ENCODE data around the gene ANP32E. TPM values are rescaled to one million over a fixed set of nuclear protein-coding genes. Genes with fewer than 3 reads are reported as not detected.

The ANP32E gene
- total and polyA plus RNA-seq, 2 of the 13 experiments (the other 11 are each of a cell fraction or from before 2014, with no cell fraction given), result 10.3 to 53.0 TPM

DNA sequence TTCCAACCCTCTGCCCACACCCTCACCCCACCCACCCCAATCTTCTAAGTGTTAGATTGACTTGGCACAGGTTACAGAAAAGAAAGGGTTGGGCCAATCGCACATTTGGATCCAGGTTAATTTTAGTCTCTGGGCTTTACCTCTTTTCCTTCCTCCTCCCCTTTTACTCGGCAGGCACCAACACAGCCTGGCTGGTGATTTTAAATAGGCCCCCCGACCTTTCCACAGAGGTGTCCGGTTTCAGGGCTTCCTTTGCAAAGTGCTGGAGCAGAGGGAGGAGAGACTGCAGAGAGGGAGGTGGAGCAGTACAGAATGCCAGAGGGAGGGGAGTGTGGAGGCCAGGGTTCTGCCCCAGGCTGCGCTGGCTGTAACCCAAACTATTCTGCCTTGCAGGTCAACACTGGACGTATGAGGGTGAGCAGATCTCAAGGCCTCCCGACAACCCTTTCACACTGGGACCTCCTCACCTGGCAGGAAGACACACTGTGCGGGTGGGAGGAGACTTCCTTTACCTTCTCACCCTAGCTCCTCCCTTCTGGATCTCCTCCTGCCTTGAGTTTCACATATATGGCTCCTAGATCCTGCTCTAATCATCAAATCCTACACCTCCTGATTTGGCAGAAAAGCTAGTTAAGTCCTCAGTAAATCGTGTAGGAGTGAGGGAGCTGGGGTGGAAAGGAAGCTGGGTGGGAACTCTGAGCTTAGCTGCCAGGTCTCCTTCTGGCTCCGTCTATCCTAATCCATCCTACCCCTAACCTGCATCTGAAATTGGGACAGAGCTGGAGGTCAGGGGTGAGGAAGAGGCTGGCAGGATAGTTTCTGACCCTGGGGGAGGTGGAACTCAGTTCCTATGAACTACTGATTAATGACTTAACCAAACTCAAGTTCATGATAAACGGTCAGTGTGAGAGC lies 24.1 kb upstream of the ANP32E start (continued):
- TF ChIP-seq, protein P1, sequence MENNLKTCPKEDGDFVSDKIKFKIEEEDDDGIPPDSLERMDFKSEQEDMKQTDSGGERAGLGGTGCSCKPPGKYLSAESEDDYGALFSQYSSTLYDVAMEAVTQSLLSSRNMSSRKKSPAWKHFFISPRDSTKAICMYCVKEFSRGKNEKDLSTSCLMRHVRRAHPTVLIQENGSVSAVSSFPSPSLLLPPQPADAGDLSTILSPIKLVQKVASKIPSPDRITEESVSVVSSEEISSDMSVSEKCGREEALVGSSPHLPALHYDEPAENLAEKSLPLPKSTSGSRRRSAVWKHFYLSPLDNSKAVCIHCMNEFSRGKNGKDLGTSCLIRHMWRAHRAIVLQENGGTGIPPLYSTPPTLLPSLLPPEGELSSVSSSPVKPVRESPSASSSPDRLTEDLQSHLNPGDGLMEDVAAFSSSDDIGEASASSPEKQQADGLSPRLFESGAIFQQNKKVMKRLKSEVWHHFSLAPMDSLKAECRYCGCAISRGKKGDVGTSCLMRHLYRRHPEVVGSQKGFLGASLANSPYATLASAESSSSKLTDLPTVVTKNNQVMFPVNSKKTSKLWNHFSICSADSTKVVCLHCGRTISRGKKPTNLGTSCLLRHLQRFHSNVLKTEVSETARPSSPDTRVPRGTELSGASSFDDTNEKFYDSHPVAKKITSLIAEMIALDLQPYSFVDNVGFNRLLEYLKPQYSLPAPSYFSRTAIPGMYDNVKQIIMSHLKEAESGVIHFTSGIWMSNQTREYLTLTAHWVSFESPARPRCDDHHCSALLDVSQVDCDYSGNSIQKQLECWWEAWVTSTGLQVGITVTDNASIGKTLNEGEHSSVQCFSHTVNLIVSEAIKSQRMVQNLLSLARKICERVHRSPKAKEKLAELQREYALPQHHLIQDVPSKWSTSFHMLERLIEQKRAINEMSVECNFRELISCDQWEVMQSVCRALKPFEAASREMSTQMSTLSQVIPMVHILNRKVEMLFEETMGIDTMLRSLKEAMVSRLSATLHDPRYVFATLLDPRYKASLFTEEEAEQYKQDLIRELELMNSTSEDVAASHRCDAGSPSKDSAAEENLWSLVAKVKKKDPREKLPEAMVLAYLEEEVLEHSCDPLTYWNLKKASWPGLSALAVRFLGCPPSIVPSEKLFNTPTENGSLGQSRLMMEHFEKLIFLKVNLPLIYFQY (CRISPR knock-in tag; IDR thresholded peaks at IDR 0.05; ENCODE audit: borderline replicate concordance), result no peak
- no peak for TF ChIP-seq HMGXB4 (CRISPR knock-in tag; IDR thresholded peaks at IDR 0.05; ENCODE audit: borderline replicate concordance in 1 of 2, low read depth in 1 of 2)
- no peak for TF ChIP-seq ADNP (CRISPR knock-in tag; IDR thresholded peaks at IDR 0.05)
- TF ChIP-seq CHD4 (IDR thresholded peaks at IDR 0.05; ENCODE audit: borderline replicate concordance, low read length), result no peak
- TF ChIP-seq, protein P2, sequence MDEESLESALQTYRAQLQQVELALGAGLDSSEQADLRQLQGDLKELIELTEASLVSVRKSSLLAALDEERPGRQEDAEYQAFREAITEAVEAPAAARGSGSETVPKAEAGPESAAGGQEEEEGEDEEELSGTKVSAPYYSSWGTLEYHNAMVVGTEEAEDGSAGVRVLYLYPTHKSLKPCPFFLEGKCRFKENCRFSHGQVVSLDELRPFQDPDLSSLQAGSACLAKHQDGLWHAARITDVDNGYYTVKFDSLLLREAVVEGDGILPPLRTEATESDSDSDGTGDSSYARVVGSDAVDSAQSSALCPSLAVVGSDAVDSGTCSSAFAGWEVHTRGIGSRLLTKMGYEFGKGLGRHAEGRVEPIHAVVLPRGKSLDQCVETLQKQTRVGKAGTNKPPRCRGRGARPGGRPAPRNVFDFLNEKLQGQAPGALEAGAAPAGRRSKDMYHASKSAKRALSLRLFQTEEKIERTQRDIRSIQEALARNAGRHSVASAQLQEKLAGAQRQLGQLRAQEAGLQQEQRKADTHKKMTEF (CRISPR knock-in tag; IDR thresholded peaks at IDR 0.05), result peak; percentile 27; the same call in 1 of the 2 replicates
- TF ChIP-seq SAP130 (CRISPR knock-in tag; IDR thresholded peaks at IDR 0.05; ENCODE audit: low read depth), result peak; percentile 59; the same call in 1 of the 2 replicates
- TF ChIP-seq RXRB (CRISPR knock-in tag; IDR thresholded peaks at IDR 0.05; ENCODE audit: borderline replicate concordance), result no peak
- no peak for TF ChIP-seq ZNF776 (CRISPR knock-in tag; IDR thresholded peaks at IDR 0.05)
- TF ChIP-seq, protein P3, sequence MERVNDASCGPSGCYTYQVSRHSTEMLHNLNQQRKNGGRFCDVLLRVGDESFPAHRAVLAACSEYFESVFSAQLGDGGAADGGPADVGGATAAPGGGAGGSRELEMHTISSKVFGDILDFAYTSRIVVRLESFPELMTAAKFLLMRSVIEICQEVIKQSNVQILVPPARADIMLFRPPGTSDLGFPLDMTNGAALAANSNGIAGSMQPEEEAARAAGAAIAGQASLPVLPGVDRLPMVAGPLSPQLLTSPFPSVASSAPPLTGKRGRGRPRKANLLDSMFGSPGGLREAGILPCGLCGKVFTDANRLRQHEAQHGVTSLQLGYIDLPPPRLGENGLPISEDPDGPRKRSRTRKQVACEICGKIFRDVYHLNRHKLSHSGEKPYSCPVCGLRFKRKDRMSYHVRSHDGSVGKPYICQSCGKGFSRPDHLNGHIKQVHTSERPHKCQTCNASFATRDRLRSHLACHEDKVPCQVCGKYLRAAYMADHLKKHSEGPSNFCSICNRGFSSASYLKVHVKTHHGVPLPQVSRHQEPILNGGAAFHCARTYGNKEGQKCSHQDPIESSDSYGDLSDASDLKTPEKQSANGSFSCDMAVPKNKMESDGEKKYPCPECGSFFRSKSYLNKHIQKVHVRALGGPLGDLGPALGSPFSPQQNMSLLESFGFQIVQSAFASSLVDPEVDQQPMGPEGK (CRISPR knock-in tag; IDR thresholded peaks at IDR 0.05), result peak; percentile 61
- TF ChIP-seq TARDBP (CRISPR knock-in tag; IDR thresholded peaks at IDR 0.05), result 0 out of 2 replicates have a peak, but pooled peaks have one; percentile 20
- TF ChIP-seq, protein P4, sequence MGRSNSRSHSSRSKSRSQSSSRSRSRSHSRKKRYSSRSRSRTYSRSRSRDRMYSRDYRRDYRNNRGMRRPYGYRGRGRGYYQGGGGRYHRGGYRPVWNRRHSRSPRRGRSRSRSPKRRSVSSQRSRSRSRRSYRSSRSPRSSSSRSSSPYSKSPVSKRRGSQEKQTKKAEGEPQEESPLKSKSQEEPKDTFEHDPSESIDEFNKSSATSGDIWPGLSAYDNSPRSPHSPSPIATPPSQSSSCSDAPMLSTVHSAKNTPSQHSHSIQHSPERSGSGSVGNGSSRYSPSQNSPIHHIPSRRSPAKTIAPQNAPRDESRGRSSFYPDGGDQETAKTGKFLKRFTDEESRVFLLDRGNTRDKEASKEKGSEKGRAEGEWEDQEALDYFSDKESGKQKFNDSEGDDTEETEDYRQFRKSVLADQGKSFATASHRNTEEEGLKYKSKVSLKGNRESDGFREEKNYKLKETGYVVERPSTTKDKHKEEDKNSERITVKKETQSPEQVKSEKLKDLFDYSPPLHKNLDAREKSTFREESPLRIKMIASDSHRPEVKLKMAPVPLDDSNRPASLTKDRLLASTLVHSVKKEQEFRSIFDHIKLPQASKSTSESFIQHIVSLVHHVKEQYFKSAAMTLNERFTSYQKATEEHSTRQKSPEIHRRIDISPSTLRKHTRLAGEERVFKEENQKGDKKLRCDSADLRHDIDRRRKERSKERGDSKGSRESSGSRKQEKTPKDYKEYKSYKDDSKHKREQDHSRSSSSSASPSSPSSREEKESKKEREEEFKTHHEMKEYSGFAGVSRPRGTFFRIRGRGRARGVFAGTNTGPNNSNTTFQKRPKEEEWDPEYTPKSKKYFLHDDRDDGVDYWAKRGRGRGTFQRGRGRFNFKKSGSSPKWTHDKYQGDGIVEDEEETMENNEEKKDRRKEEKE (IDR thresholded peaks at IDR 0.05), result no peak
